HG02981 (cell line): ENCODE data around the gene ZNF727.
"Not testable (repeated sequence)": the region's sequence is repeated elsewhere in the genome, so short reads cannot be mapped to it uniquely, and the experiment has no call there.

Source experiments
- ATAC-seq: cut with Tn5 transposase; IDR thresholded peaks from one replicate; pipeline ENCODE4 v1.9.1; 2021; ENCODE audit warnings: mild to moderate bottlenecking, moderate library complexity; ENCODE audit not compliant: unreplicated experiment

Gene ZNF727

GRCh38 chr7:64045301-64046040, at the start of gene ZNF727:
ZNF727 (plus strand) TSS chr7:64045434; CDS start chr7:64045622, 188 bp downstream.
- no peak for ATAC-seq

- ATAC-seq: no peak
Measured at GRCh38 chr7:63998549-63998948, 46.7 kb upstream of the ZNF727 start, which contains the start of gene ZNF722. ZNF722 (plus strand) TSS chr7:63998849; CDS start chr7:63998962, 113 bp downstream.

- ATAC-seq: not testable (repeated sequence)
Measured at GRCh38 chr7:64015496-64015895, 29.7 kb upstream of the ZNF727 start.

GRCh38 chr7:64035388-64035787, 9.8 kb upstream of the ZNF727 start:
- no peak for ATAC-seq

- ATAC-seq: no peak
Measured at GRCh38 chr7:64037095-64037494, 8.1 kb upstream of the ZNF727 start.

- no peak for ATAC-seq
Measured at GRCh38 chr7:64046041-64046389, 781 bp downstream of the ZNF727 start.

GRCh38 chr7:64077837-64078698, 32.8 kb downstream of the ZNF727 start:
- not testable (repeated sequence) for ATAC-seq

- ATAC-seq: no peak
Measured at GRCh38 chr7:64078699-64078994, 33.4 kb downstream of the ZNF727 start.

GRCh38 chr7:64087501-64087900, 42.3 kb downstream of the ZNF727 start:
- no peak for ATAC-seq

- ATAC-seq: not testable (repeated sequence)
Measured at GRCh38 chr7:64088863-64089262, 43.6 kb downstream of the ZNF727 start.
